Measurements from ENCODE around the gene RPUSD2. TPM values are rescaled to one million over a fixed set of nuclear protein-coding genes. Genes with fewer than 3 reads are reported as not detected.
"Not testable (repeated sequence)": the region's sequence is repeated elsewhere in the genome, so short reads cannot be mapped to it uniquely, and the experiment has no call there.

The RPUSD2 gene
- total and polyA plus RNA-seq, 3 experiments from 2014 or later = 20.8 to 30.3 (median 25.1) TPM

DNA sequence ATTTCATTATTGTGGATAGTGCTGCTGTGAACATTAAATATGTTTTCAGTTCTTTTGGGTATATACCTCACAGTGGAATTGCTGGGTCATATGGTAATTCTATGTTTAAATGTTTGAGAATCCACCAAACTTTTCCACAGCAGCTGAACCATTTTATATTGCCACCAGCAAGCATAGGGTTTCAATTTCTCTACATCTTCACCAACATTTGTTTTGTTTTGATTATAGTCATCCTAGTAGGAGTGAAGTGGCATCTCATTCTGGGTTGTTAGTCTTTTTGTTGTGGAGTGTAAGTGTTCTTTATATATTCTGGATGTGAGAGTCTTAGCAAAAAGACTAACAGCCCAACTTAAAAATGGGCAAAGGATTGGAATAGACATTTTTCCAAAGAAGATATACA is 6.0 kb downstream of the RPUSD2 start:
- POLR2A ChIA-PET = no interaction called here
- no peak overlapping the region for H3K27ac ChIP-seq (ENCODE audit: low read depth, low read length)
- peaks cover 7% of the 10 kb centered on the region for H3K4me1 ChIP-seq (ENCODE audit: insufficient read depth, low read length)
- H3K9me3 ChIP-seq (ENCODE audit: low read length) = no peaks in the 10 kb centered on the region
- Mint-ChIP-seq H3K27ac (peak overlapping the region in 3 of 8 donors; percentile 29 to 75 (median 63)), H3K4me3 (no peak overlapping the region), H3K9me3 (no peaks in the 10 kb centered on the region), H3K27me3 (no peaks in the 10 kb centered on the region), H3K36me3 (peaks cover 0 to 45% (median 9%) of the 10 kb centered on the region in 3 donors), H3K4me1 (peaks cover 11 to 32% (median 24%) of the 10 kb centered on the region in 3 donors)
- DNase-seq = no peak
- CTCF ChIA-PET = no interaction called here
- H3K27me3 ChIP-seq (ENCODE audit: insufficient read depth, low read length, poor library complexity, severe bottlenecking) = no peaks in the 10 kb centered on the region
- H3K4me3 ChIP-seq (ENCODE audit: low read length) = no peak overlapping the region
- peaks cover 19% of the 10 kb centered on the region for H3K36me3 ChIP-seq (ENCODE audit: insufficient read depth, low read length)

DNA sequence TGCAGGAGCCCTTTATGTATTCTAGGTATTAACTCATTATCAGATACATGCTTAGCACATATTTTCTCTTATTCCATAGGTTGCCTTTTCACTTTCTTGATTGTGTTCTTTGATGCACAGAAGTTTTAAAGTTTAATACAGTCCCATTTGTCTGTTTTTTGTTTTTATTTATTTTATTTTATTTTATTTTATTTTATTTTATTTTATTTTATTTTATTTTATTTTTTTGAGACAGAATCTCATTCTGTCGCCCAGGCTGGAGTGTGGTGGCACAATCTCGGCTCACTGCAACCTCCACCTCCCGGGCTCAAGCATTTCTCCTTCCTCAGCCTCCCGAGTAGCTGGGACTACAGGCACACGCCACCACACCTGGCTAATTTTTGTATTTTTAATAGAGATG is 7.8 kb downstream of the RPUSD2 start:
- Mint-ChIP-seq H3K36me3 (peaks cover 0 to 35% (median 8%) of the 10 kb centered on the region in 3 donors), H3K27ac (peak overlapping the region in 2 of 8 donors; percentile 41 to 43), H3K4me1 (peaks cover 2 to 16% (median 12%) of the 10 kb centered on the region in 3 donors)
- DNase-seq; H3K27me3 ChIP-seq (ENCODE audit: insufficient read depth, low read length, poor library complexity, severe bottlenecking); H3K9me3 ChIP-seq (ENCODE audit: low read length); H3K27ac ChIP-seq (ENCODE audit: low read depth, low read length); POLR2A ChIA-PET; H3K4me1 ChIP-seq (ENCODE audit: insufficient read depth, low read length); H3K9me3 Mint-ChIP-seq; H3K4me3 ChIP-seq (ENCODE audit: low read length); H3K27me3 Mint-ChIP-seq; H3K4me3 Mint-ChIP-seq: not testable (repeated sequence)
- CTCF ChIA-PET = interaction anchor here (0.6 to 1.0 kb wide), 2 partner anchors 13 to 392 kb away, joined by 3 read pairs; no protein-coding TSS in a partner anchor
- H3K36me3 ChIP-seq (ENCODE audit: insufficient read depth, low read length) = peaks cover 14% of the 10 kb centered on the region

GRCh38 chr15:40578892-40579291 is 9.8 kb downstream of the RPUSD2 start:
- Histone ChIP-seq H3K4me3 (ENCODE audit: low read length) (no peak overlapping the region), H3K9me3 (ENCODE audit: low read length) (no peaks in the 10 kb centered on the region), H3K36me3 (ENCODE audit: insufficient read depth, low read length) (peaks cover 6% of the 10 kb centered on the region), H3K27me3 (ENCODE audit: insufficient read depth, low read length, poor library complexity, severe bottlenecking) (no peaks in the 10 kb centered on the region), H3K27ac (ENCODE audit: low read depth, low read length) (no peak overlapping the region), H3K4me1 (ENCODE audit: insufficient read depth, low read length) (no peaks in the 10 kb centered on the region)
- Mint-ChIP-seq H3K36me3 (peaks cover 0 to 20% (median 5%) of the 10 kb centered on the region in 3 donors), H3K9me3 (no peaks in the 10 kb centered on the region), H3K4me1 (peaks cover 0 to 12% (median 3%) of the 10 kb centered on the region in 3 donors), H3K27ac (no peak overlapping the region), H3K27me3 (no peaks in the 10 kb centered on the region), H3K4me3 (no peak overlapping the region)
- ChIA-PET CTCF (no interaction called here), POLR2A (no interaction called here)
- DNase-seq = no peak

DNA sequence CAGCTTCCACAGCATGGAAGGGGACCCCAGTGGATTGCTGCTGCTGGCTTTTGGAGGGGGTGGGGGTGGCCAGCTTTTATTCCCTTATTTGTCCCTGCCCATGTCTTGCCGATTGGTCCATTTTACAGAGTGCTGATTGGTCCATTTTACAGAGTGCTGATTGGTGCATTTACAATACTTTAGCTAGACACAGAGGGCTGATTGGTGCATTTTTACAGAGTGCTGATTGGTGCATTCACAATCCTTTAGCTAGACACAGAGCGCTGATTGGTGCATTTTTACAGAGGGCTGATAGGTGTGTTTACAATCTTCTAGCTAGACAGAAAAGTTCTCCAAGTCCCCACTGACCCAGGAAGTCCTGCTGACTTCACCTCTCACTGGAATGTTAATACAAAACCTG is 12.7 kb downstream of the RPUSD2 start:
- H3K4me1 ChIP-seq (ENCODE audit: insufficient read depth, low read length); H3K9me3 ChIP-seq (ENCODE audit: low read length); H3K36me3 Mint-ChIP-seq; H3K4me3 ChIP-seq (ENCODE audit: low read length); CTCF ChIA-PET; POLR2A ChIA-PET; H3K27ac ChIP-seq (ENCODE audit: low read depth, low read length); H3K36me3 ChIP-seq (ENCODE audit: insufficient read depth, low read length); H3K27me3 Mint-ChIP-seq; H3K4me3 Mint-ChIP-seq; H3K27ac Mint-ChIP-seq; H3K27me3 ChIP-seq (ENCODE audit: insufficient read depth, low read length, poor library complexity, severe bottlenecking); H3K4me1 Mint-ChIP-seq; DNase-seq; H3K9me3 Mint-ChIP-seq: not testable (repeated sequence)

DNA sequence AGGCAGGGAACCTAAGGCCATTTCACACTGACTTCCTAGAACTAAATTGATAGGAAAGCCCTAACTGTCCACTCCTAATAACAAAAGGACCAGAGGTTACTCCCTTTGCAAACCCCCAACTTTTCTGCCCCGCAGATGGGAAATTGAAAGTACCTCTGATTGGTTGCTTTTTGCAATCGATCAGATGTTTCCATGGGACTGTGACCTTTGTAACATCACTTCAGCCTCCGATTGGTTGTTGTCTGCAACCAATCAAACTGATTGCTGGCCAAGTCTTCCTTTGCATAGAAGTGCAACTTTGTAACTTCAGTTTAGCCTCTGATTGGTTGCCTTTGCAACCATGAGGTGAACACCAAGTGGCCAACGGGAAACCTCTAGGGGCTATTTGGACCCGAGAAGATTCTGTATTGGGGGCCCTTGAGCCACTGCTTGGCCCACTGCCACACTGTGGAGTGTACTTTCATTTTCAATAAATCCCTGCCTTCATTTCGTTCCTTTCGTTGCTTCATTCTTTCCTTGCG is 13.7 kb downstream of the RPUSD2 start:
- Mint-ChIP-seq H3K27ac (peak overlapping the region in 1 of 8 donors; percentile 23), H3K4me3 (peak overlapping the region in 4 of 7 donors; percentile 17 to 72 (median 26))
- DNase-seq = no peak

GRCh38 chr15:40584191-40584590 is 15.1 kb downstream of the RPUSD2 start:
- Mint-ChIP-seq H3K4me1 (no peaks in the 10 kb centered on the region), H3K9me3 (no peaks in the 10 kb centered on the region), H3K36me3 (peaks cover 0 to 2% (median 0%) of the 10 kb centered on the region in 3 donors), H3K27ac (no peak overlapping the region), H3K4me3 (no peak overlapping the region), H3K27me3 (peaks cover 2 to 10% of the 10 kb centered on the region in 2 donors)
- no peaks in the 10 kb centered on the region for H3K36me3 ChIP-seq (ENCODE audit: insufficient read depth, low read length)
- no peaks in the 10 kb centered on the region for H3K9me3 ChIP-seq (ENCODE audit: low read length)
- H3K27me3 ChIP-seq (ENCODE audit: insufficient read depth, low read length, poor library complexity, severe bottlenecking) = no peaks in the 10 kb centered on the region
- DNase-seq = no peak
- H3K4me3 ChIP-seq (ENCODE audit: low read length) = no peak overlapping the region
- no peaks in the 10 kb centered on the region for H3K4me1 ChIP-seq (ENCODE audit: insufficient read depth, low read length)
- ChIA-PET POLR2A (no interaction called here), CTCF (no interaction called here)
- H3K27ac ChIP-seq (ENCODE audit: low read depth, low read length) = no peak overlapping the region

More for the DNA sequence above, 13.7 kb downstream of the RPUSD2 start:
- no peaks in the 10 kb centered on the region for H3K4me1 Mint-ChIP-seq
- Histone ChIP-seq H3K9me3 (ENCODE audit: low read length) (no peaks in the 10 kb centered on the region), H3K27ac (ENCODE audit: low read depth, low read length) (peak overlapping the region; percentile 12), H3K27me3 (ENCODE audit: insufficient read depth, low read length, poor library complexity, severe bottlenecking) (no peaks in the 10 kb centered on the region), H3K36me3 (ENCODE audit: insufficient read depth, low read length) (no peaks in the 10 kb centered on the region), H3K4me1 (ENCODE audit: insufficient read depth, low read length) (no peaks in the 10 kb centered on the region), H3K4me3 (ENCODE audit: low read length) (no peak overlapping the region)
- CTCF ChIA-PET = no interaction called here
- POLR2A ChIA-PET = interaction anchor here (0.7 kb wide), 1 partner anchor 11 kb away, joined by 3 read pairs; no protein-coding TSS in a partner anchor
- H3K27me3 Mint-ChIP-seq = peaks cover 2 to 7% of the 10 kb centered on the region in 2 donors
- no peaks in the 10 kb centered on the region for H3K9me3 Mint-ChIP-seq
- H3K36me3 Mint-ChIP-seq = no peaks in the 10 kb centered on the region

GRCh38 chr15:40590667-40591050 is 21.6 kb downstream of the RPUSD2 start:
- Mint-ChIP-seq H3K27me3 (peaks cover 2 to 11% of the 10 kb centered on the region in 2 donors), H3K9me3 (no peaks in the 10 kb centered on the region), H3K4me1 (peaks cover 33 to 41% (median 37%) of the 10 kb centered on the region in 3 donors), H3K27ac (peak overlapping the region in 3 of 8 donors; percentile 58 to 88 (median 61)), H3K36me3 (peaks cover 0 to 9% (median 3%) of the 10 kb centered on the region in 3 donors), H3K4me3 (peak overlapping the region; percentile 55 to 93 (median 85))
- Histone ChIP-seq H3K4me1 (ENCODE audit: insufficient read depth, low read length) (peaks cover 8% of the 10 kb centered on the region), H3K27me3 (ENCODE audit: insufficient read depth, low read length, poor library complexity, severe bottlenecking) (no peaks in the 10 kb centered on the region), H3K4me3 (ENCODE audit: low read length) (no peak overlapping the region), H3K9me3 (ENCODE audit: low read length) (no peaks in the 10 kb centered on the region), H3K27ac (ENCODE audit: low read depth, low read length) (no peak overlapping the region), H3K36me3 (ENCODE audit: insufficient read depth, low read length) (no peaks in the 10 kb centered on the region)
- ChIA-PET CTCF (interaction anchor here (1.7 to 2.9 kb wide), 7 partner anchors 11 to 191 kb away, joined by 3 to 20 read pairs (median 7); partner anchors contain the start of gene CCDC32), POLR2A (interaction anchor here (1.0 to 1.5 kb wide), 3 partner anchors 21 to 104 kb away, joined by 4 to 15 read pairs (median 4); partner anchors contain the start of genes RAD51 and RPUSD2)
- DNase-seq = no peak

DNA sequence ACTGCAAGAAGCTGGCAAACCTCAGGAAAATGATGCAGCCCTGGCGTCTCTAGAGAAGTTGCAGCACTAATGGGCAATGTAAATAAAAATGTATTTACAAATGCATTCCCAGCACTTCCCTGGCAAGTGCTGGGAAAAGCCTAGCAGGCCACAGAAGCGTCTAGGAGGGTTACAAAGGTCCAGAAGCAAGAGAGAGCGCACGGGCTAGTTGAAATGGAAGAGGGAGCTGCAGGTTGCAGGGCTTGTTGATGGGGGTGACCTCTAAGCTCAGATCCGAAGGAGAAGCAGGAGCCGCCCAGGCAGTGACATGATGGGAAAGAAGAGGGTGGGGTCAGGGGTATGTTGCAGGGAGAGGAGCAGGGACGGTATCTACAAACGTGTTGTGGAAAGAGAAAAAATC is 22.3 kb downstream of the RPUSD2 start:
- H3K4me3 ChIP-seq (ENCODE audit: low read length) = no peak overlapping the region
- POLR2A ChIA-PET = interaction anchor here (0.5 to 1.4 kb wide), 3 partner anchors 43 to 495 kb away, joined by 3 to 4 read pairs (median 4); partner anchors contain the start of gene RAD51
- no peaks in the 10 kb centered on the region for H3K9me3 Mint-ChIP-seq

More for the DNA sequence above, 22.3 kb downstream of the RPUSD2 start:
- Mint-ChIP-seq H3K4me1 (peaks cover 33 to 41% (median 37%) of the 10 kb centered on the region in 3 donors), H3K27ac (peak overlapping the region in 4 of 8 donors; percentile 30 to 91 (median 52)), H3K4me3 (peak overlapping the region in 3 of 7 donors; percentile 41 to 81 (median 57)), H3K27me3 (peaks cover 2 to 10% of the 10 kb centered on the region in 2 donors), H3K36me3 (peaks cover 0 to 9% (median 3%) of the 10 kb centered on the region in 3 donors)
- H3K36me3 ChIP-seq (ENCODE audit: insufficient read depth, low read length) = no peaks in the 10 kb centered on the region
- no peaks in the 10 kb centered on the region for H3K9me3 ChIP-seq (ENCODE audit: low read length)
- CTCF ChIA-PET = interaction anchor here (0.6 to 2.7 kb wide), 2 partner anchors 26 to 187 kb away, joined by 3 to 20 read pairs; partner anchors contain the start of gene CCDC32
- peaks cover 8% of the 10 kb centered on the region for H3K4me1 ChIP-seq (ENCODE audit: insufficient read depth, low read length)
- no peak overlapping the region for H3K27ac ChIP-seq (ENCODE audit: low read depth, low read length)
- no peak for DNase-seq
- no peaks in the 10 kb centered on the region for H3K27me3 ChIP-seq (ENCODE audit: insufficient read depth, low read length, poor library complexity, severe bottlenecking)

Measured in CD8-positive, alpha-beta memory T cell (primary cell).